ENCODE results near the gene RILPL2. TPM values are rescaled to one million over a fixed set of nuclear protein-coding genes. Genes with fewer than 3 reads are reported as not detected.
A peak's percentile ranks its signal among the peaks of the same experiment; 100 is the strongest.

RILPL2 gene
- total and polyA plus RNA-seq, 9 of the 15 experiments (the other 6 are each of a cell fraction or from before 2014, with no cell fraction given): 0.61 to 5.8 (median 4.3) TPM

DNA sequence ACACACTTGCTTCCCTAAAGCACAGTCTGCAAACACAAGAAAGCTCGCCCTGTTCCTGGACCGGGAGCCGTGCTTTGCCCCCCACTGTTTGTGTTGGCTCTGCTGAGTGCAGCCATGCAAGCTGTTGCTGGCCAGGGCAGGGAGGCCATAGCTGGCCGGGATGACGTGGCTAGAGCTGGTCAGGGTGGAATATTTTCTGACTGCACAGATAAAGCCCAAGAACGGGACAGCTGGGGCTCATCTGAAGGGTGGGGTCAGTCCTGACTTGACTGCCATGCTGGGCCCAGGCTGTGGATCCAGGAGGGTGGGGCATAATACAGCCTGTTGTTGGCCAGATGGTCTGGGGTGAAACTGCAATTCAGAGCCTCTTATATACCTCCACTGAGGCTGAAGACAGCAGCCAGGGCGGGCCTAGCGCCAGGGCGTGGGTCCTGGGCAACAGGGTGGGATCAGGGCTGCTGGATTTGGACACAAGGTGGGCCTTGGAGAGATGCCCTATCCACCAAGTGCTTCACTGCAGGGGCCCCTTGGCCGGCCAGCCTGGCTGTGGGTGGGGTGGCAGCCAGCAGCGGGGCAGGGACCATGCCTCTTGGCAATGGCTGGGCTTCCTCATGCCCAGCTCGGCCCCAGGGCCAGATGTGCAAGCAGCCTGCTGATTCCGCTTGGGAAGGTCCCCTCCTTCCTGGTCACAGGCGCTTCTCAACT is 37.8 kb downstream of the RILPL2 start:
- H3K36me3 ChIP-seq (ENCODE audit: control insufficient read depth, insufficient read depth, low read length): peaks cover 85% of the 10 kb centered on the region
- H3K4me1 ChIP-seq (replicated peaks in 1 of 2; ENCODE audit: control insufficient read depth in 2 of 2, insufficient read depth in 2 of 2, low read length in 2 of 2): peaks cover 0 to 12% of the 10 kb centered on the region in 2 experiments; a peak in 2 of 5 replicates
- no peaks in the 10 kb centered on the region for H3K27me3 ChIP-seq (ENCODE audit: control insufficient read depth in 2 of 2, insufficient read depth in 2 of 2, low read length in 2 of 2)
- FAIRE-seq (no peak), ATAC-seq (no peak; the same call in 1 of the 3 replicates), DNase-seq (ENCODE audit: extremely low read depth in 1 of 4, low spot score in 3 of 4) (no peak)
- H3K4me2 ChIP-seq (ENCODE audit: insufficient read depth, low read length): no peak overlapping the region
- peaks cover 72% of the 10 kb centered on the region for H3K79me2 ChIP-seq (ENCODE audit: control insufficient read depth, insufficient read depth, low read length)
- TF ChIP-seq RBFOX2 (IDR thresholded peaks at IDR 0.05; ENCODE audit: low read depth, low read length): peak; percentile 53; the same call in 1 of the 2 replicates
- no peak for TF ChIP-seq FOXA3 (CRISPR knock-in tag; conservative IDR thresholded peaks at IDR 0.05 in 1 of 2, IDR thresholded peaks at IDR 0.05 in 1 of 2)
- peak; percentile 62 for TF ChIP-seq POLR2G (IDR thresholded peaks at IDR 0.05; ENCODE audit: low read depth, low read length)
- no peak for TF ChIP-seq PCBP1 (IDR thresholded peaks at IDR 0.05; ENCODE audit: low read depth, low read length, poor library complexity, severe bottlenecking)
- intact Hi-C loops (cut with micrococcal nuclease) (no loop called here), in situ Hi-C loops (cut with MboI) (loop anchor here (25.0 kb wide), 1 partner anchor 1561 kb away; no protein-coding TSS in a partner anchor)
- CTCF ChIA-PET (ENCODE audit: low intra/inter-chr PET ratio): no interaction called here
- H3K9me3 ChIP-seq (replicated peaks; ENCODE audit: control insufficient read depth, insufficient read depth, low read depth, low read length): no peaks in the 10 kb centered on the region
- H3K9ac ChIP-seq (ENCODE audit: insufficient read depth in 1 of 2, low read depth in 2 of 2, low read length in 2 of 2): peak overlapping the region in 1 of 2 experiments; percentile 61; a peak in 1 of 4 replicates
- H2AFZ ChIP-seq (ENCODE audit: low read depth, low read length): no peak overlapping the region
- BruUV-seq (replicated peaks): no TSS peak
- H3K9me1 ChIP-seq (ENCODE audit: control insufficient read depth, insufficient read depth, low read length): peaks cover 15% of the 10 kb centered on the region
- H3K27ac ChIP-seq (ENCODE audit: extremely low read depth, low read depth, low read length): no peak overlapping the region; the same call in 2 of the 3 replicates
- 82% methylated on average over 11 of the region's 14 CpGs for WGBS (ENCODE audit: insufficient coverage, low coverage, missing lambda C conversion rate)
- POLR2A ChIA-PET: interaction anchor here (0.6 to 3.3 kb wide), 6 partner anchors 8 to 170 kb away, joined by 4 to 20 read pairs (median 5); no protein-coding TSS in a partner anchor
- H3K4me3 ChIP-seq: no peak overlapping the region
- H4K20me1 ChIP-seq (replicated peaks; ENCODE audit: control insufficient read depth, insufficient read depth, low read length): peaks cover 32% of the 10 kb centered on the region

Measured in K562 (cell line).